DOHH2 (cell line): ENCODE data around the gene GATAD2A.

ENCODE experiments used
- H3F3A ChIP-seq: fragments of 200-600 bp; sonication (generic), shearing (Covaris generic); 2 replicates; pipeline ENCODE4 v1.6.0; 2016; ENCODE audit warnings: antibody characterized with exemption, mild to moderate bottlenecking; ENCODE audit not compliant: control insufficient read depth, insufficient read depth
- H3K27ac ChIP-seq: fragments of 200-600 bp; sonication (generic); 2 replicates; pipeline ENCODE4 v1.5.1; 2014; ENCODE audit warnings: low read depth, mild to moderate bottlenecking, low read length, moderate library complexity
- H3K27me3 ChIP-seq: fragments of 200-600 bp; sonication (generic); 2 replicates; pipeline ENCODE4 v1.6.1; 2014; ENCODE audit warnings: mild to moderate bottlenecking, low read length, mixed read lengths; ENCODE audit not compliant: control insufficient read depth
- H3K36me3 ChIP-seq: fragments of 200-600 bp; sonication (generic); 2 replicates; pipeline ENCODE4 v1.6.1; 2014; ENCODE audit warnings: mild to moderate bottlenecking, low read length, moderate library complexity, mixed read lengths; ENCODE audit not compliant: control insufficient read depth
- H3K4me1 ChIP-seq: fragments of 200-600 bp; sonication (generic); 2 replicates; pipeline ENCODE4 v1.6.1; 2014; ENCODE audit warnings: mild to moderate bottlenecking, low read length, mixed read lengths; ENCODE audit not compliant: control insufficient read depth
- H3K4me2 ChIP-seq: fragments of 200-600 bp; sonication (generic); 2 replicates; pipeline ENCODE4 v1.6.0; 2014; ENCODE audit warnings: mild to moderate bottlenecking, low read length, moderate library complexity
- H3K4me3 ChIP-seq: fragments of 200-600 bp; sonication (generic); 2 replicates; pipeline ENCODE4 v1.5.1; 2014; ENCODE audit warnings: mild to moderate bottlenecking, low read length, mixed read lengths
- H3K79me2 ChIP-seq: fragments of 200-600 bp; sonication (generic); 2 replicates; pipeline ENCODE4 v1.6.1; 2014; ENCODE audit warnings: mild to moderate bottlenecking, low read length, mixed read lengths; ENCODE audit not compliant: control insufficient read depth
- H3K9me2 ChIP-seq: fragments of 200-600 bp; sonication (generic); replicated peaks from 2 replicates; pipeline ENCODE4 v1.6.1; 2014; ENCODE audit warnings: mild to moderate bottlenecking, low read length, mixed read lengths; ENCODE audit not compliant: control insufficient read depth
- H3K9me3 ChIP-seq: fragments of 200-600 bp; sonication (generic); 2 replicates; pipeline ENCODE4 v1.6.1; 2014; ENCODE audit warnings: antibody characterized with exemption, low read length, mixed read lengths; ENCODE audit not compliant: control insufficient read depth, insufficient read depth
- H4K20me1 ChIP-seq: fragments of 200-600 bp; sonication (generic); 2 replicates; pipeline ENCODE4 v1.6.0; 2014; ENCODE audit warnings: low read depth, mild to moderate bottlenecking, antibody characterized with exemption, low read length, moderate library complexity; ENCODE audit not compliant: control insufficient read depth, insufficient read depth
- CTCF ChIP-seq: fragments of 200-600 bp; sonication (generic); IDR thresholded peaks from one replicate; pipeline ENCODE4 v1.5.1; 2014; ENCODE audit warnings: antibody characterized with exemption, mild to moderate bottlenecking, low read depth, low read length; ENCODE audit not compliant: poor library complexity, severe bottlenecking
- EZH2phosphoT487 ChIP-seq: fragments of 200-600 bp; sonication (generic); IDR thresholded peaks from 2 replicates; pipeline ENCODE4 v1.6.1; 2017; ENCODE audit warnings: borderline replicate concordance, mild to moderate bottlenecking, antibody characterized with exemption, low read length, moderate library complexity, mixed read lengths

GATAD2A gene

GRCh38 chr19:19432732-19433131 is 27.3 kb downstream of the GATAD2A start:
- Histone ChIP-seq H3K9me3 (no peaks in the 10 kb centered on the region), H3K9me2 (no peaks in the 10 kb centered on the region), H3K36me3 (peaks cover 30% of the 10 kb centered on the region), H3K27ac (no peak overlapping the region), H3F3A (no peaks in the 10 kb centered on the region), H3K4me3 (no peak overlapping the region), H3K4me1 (peaks cover 28% of the 10 kb centered on the region), H4K20me1 (peaks cover 47% of the 10 kb centered on the region), H3K79me2 (peaks cover 100% of the 10 kb centered on the region), H3K27me3 (no peaks in the 10 kb centered on the region), H3K4me2 (no peak overlapping the region)
- TF ChIP-seq CTCF, result no peak
- TF ChIP-seq EZH2phosphoT487, result no peak

GRCh38 chr19:19433666-19434213 is 28.3 kb downstream of the GATAD2A start:
- H3K4me1 ChIP-seq, result peaks cover 28% of the 10 kb centered on the region
- no peak overlapping the region for H3K27ac ChIP-seq
- H4K20me1 ChIP-seq, result peaks cover 40% of the 10 kb centered on the region
- H3K36me3 ChIP-seq, result peaks cover 31% of the 10 kb centered on the region
- H3K27me3 ChIP-seq, result no peaks in the 10 kb centered on the region
- H3F3A ChIP-seq, result no peaks in the 10 kb centered on the region
- no peaks in the 10 kb centered on the region for H3K9me2 ChIP-seq
- no peak for TF ChIP-seq EZH2phosphoT487
- no peaks in the 10 kb centered on the region for H3K9me3 ChIP-seq
- H3K79me2 ChIP-seq, result peaks cover 100% of the 10 kb centered on the region
- no peak overlapping the region for H3K4me2 ChIP-seq
- H3K4me3 ChIP-seq, result no peak overlapping the region

GRCh38 chr19:19434483-19435045 is 29.1 kb downstream of the GATAD2A start:
- Histone ChIP-seq H3K4me2 (no peak overlapping the region), H4K20me1 (peaks cover 36% of the 10 kb centered on the region), H3K36me3 (peaks cover 30% of the 10 kb centered on the region), H3K9me2 (no peaks in the 10 kb centered on the region), H3K79me2 (peaks cover 100% of the 10 kb centered on the region), H3K27ac (no peak overlapping the region), H3K9me3 (no peaks in the 10 kb centered on the region), H3F3A (no peaks in the 10 kb centered on the region), H3K4me3 (no peak overlapping the region), H3K4me1 (peaks cover 28% of the 10 kb centered on the region), H3K27me3 (no peaks in the 10 kb centered on the region)
- TF ChIP-seq CTCF, result no peak
- no peak for TF ChIP-seq EZH2phosphoT487

GRCh38 chr19:19436137-19436691 is 30.7 kb downstream of the GATAD2A start:
- H3K27me3 ChIP-seq, result no peaks in the 10 kb centered on the region
- no peak overlapping the region for H3K4me2 ChIP-seq
- H4K20me1 ChIP-seq, result peaks cover 20% of the 10 kb centered on the region; the same call in 1 of the 2 replicates
- H3K4me1 ChIP-seq, result peaks cover 23% of the 10 kb centered on the region
- H3K79me2 ChIP-seq, result peaks cover 98% of the 10 kb centered on the region
- TF ChIP-seq CTCF (no peak), EZH2phosphoT487 (no peak)
- H3K9me3 ChIP-seq, result no peaks in the 10 kb centered on the region
- no peak overlapping the region for H3K4me3 ChIP-seq
- no peaks in the 10 kb centered on the region for H3K9me2 ChIP-seq
- H3F3A ChIP-seq, result no peaks in the 10 kb centered on the region
- peaks cover 26% of the 10 kb centered on the region for H3K36me3 ChIP-seq
- no peak overlapping the region for H3K27ac ChIP-seq
